H9 (cell line): ENCODE results near the gene SLC30A9. TPM values are rescaled to one million over a fixed set of nuclear protein-coding genes. Genes with fewer than 3 reads are reported as not detected.
A peak's percentile ranks its signal among the peaks of the same experiment; 100 is the strongest.

Experiments used
- DNase-seq: peaks from one replicate; pipeline ENCODE4 v3.0.0-alpha.2; 2017
- H2AFZ ChIP-seq: one replicate; pipeline ENCODE4 v1.6.1; 2013; ENCODE audit warnings: mild to moderate bottlenecking, low read length, control low read depth, moderate library complexity
- H2AK5ac ChIP-seq: 2 replicates; pipeline ENCODE4 v1.6.1; 2013; ENCODE audit warnings: low read length, control low read depth, mixed read lengths; ENCODE audit not compliant: insufficient read length
- H2BK120ac ChIP-seq: one replicate; pipeline ENCODE4 v1.6.1; 2013; ENCODE audit warnings: low read depth, mild to moderate bottlenecking, low read length, control low read depth, inconsistent platforms; ENCODE audit not compliant: poor library complexity, severe bottlenecking
- H2BK12ac ChIP-seq: 2 replicates; pipeline ENCODE4 v1.6.1; 2013; ENCODE audit warnings: low read length, control low read depth, mixed read lengths, low read depth; ENCODE audit not compliant: insufficient read length
- H2BK15ac ChIP-seq: 2 replicates; pipeline ENCODE4 v1.6.1; 2013; ENCODE audit warnings: low read depth, low read length, control low read depth
- H2BK20ac ChIP-seq: one replicate; pipeline ENCODE4 v1.6.1; 2013; ENCODE audit warnings: low read depth, mild to moderate bottlenecking, low read length, control low read depth, inconsistent platforms; ENCODE audit not compliant: poor library complexity, severe bottlenecking
- H2BK5ac ChIP-seq: 2 replicates; pipeline ENCODE4 v1.6.1; 2013; ENCODE audit warnings: low read length, control low read depth, mixed read lengths; ENCODE audit not compliant: insufficient read length
- H3K14ac ChIP-seq: 2 replicates; pipeline ENCODE4 v1.6.1; 2013; ENCODE audit warnings: low read length, control low read depth; ENCODE audit not compliant: insufficient read depth
- H3K18ac ChIP-seq: 2 replicates; pipeline ENCODE4 v1.6.1; 2013; ENCODE audit warnings: low read depth, mild to moderate bottlenecking, mixed read lengths, low read length, control low read depth; ENCODE audit not compliant: insufficient read length
- H3K23ac ChIP-seq: 2 replicates; pipeline ENCODE4 v1.6.1; 2013; ENCODE audit warnings: low read length, control low read depth, mixed read lengths, low read depth; ENCODE audit not compliant: insufficient read length
- H3K23me2 ChIP-seq: 2 replicates; pipeline ENCODE4 v1.6.1; 2013; ENCODE audit warnings: low read depth, mild to moderate bottlenecking, mixed read lengths, low read length, control low read depth; ENCODE audit not compliant: insufficient read length, poor library complexity, severe bottlenecking
- H3K27ac ChIP-seq: 2 replicates; pipeline ENCODE4 v1.5.1; 2013; ENCODE audit warnings: low read length, control low read depth, mixed read lengths, low read depth; ENCODE audit not compliant: insufficient read length
- H3K27me3 ChIP-seq: 2 replicates; pipeline ENCODE4 v1.6.1; 2013; ENCODE audit warnings: low read length, control low read depth, inconsistent platforms; ENCODE audit not compliant: insufficient read depth
- H3K4ac ChIP-seq: 2 replicates; pipeline ENCODE4 v1.6.1; 2013; ENCODE audit warnings: low read depth, mild to moderate bottlenecking, control low read depth, inconsistent platforms, low read length, moderate library complexity
- H3K4me1 ChIP-seq: 2 replicates; pipeline ENCODE4 v1.6.1; 2013; ENCODE audit warnings: low read length, control low read depth, inconsistent platforms; ENCODE audit not compliant: insufficient read depth
- H3K4me2 ChIP-seq: 2 replicates; pipeline ENCODE4 v1.6.1; 2013; ENCODE audit warnings: low read length, control low read depth, mixed read lengths; ENCODE audit not compliant: insufficient read length, insufficient read depth
- H3K56ac ChIP-seq: 2 replicates; pipeline ENCODE4 v1.6.1; 2013; ENCODE audit warnings: low read depth, mild to moderate bottlenecking, mixed read lengths, low read length, control low read depth; ENCODE audit not compliant: insufficient read length
- H3K79me1 ChIP-seq: 2 replicates; pipeline ENCODE4 v1.6.1; 2013; ENCODE audit warnings: low read depth, mild to moderate bottlenecking, moderate library complexity, low read length, control low read depth, inconsistent platforms; ENCODE audit not compliant: insufficient read depth, poor library complexity, severe bottlenecking
- H3K79me2 ChIP-seq: 2 replicates; pipeline ENCODE4 v1.6.1; 2013; ENCODE audit warnings: low read length, control low read depth, inconsistent platforms; ENCODE audit not compliant: insufficient read depth
- H3K9ac ChIP-seq: 2 replicates; pipeline ENCODE4 v1.6.1; 2013; ENCODE audit warnings: low read length, control low read depth, mixed read lengths; ENCODE audit not compliant: insufficient read length; ENCODE audit errors: extremely low read depth
- H3K9me3 ChIP-seq: one replicate; pipeline ENCODE4 v1.6.1; 2013; ENCODE audit warnings: low read depth, low read length, inconsistent platforms; ENCODE audit not compliant: control insufficient read depth
- H3T11ph ChIP-seq: one replicate; pipeline ENCODE4 v1.6.1; 2013; ENCODE audit warnings: mild to moderate bottlenecking, low read length, control low read depth, inconsistent platforms
- H4K20me1 ChIP-seq: one replicate; pipeline ENCODE4 v1.6.1; 2013; ENCODE audit not compliant: control insufficient read depth, insufficient read length, insufficient read depth
- H4K5ac ChIP-seq: 2 replicates; pipeline ENCODE4 v1.6.1; 2013; ENCODE audit warnings: low read depth, mild to moderate bottlenecking, mixed read lengths, low read length, control low read depth; ENCODE audit not compliant: insufficient read length
- H4K8ac ChIP-seq: replicated peaks from 2 replicates; pipeline ENCODE4 v1.6.1; 2013; ENCODE audit warnings: low read length, control low read depth, mixed read lengths, low read depth; ENCODE audit not compliant: insufficient read length
- H4K91ac ChIP-seq: 2 replicates; pipeline ENCODE4 v1.6.1; 2013; ENCODE audit warnings: low read depth, mild to moderate bottlenecking, moderate library complexity, mixed read lengths, low read length, control low read depth; ENCODE audit not compliant: insufficient read length
- H3K27ac Mint-ChIP-seq, 3 experiments: 2 replicates in 2 of 3; 3 replicates in 1 of 3; pipeline ENCODE4 v1.8.0; 2020 to 2021; ENCODE audit warnings: mixed read lengths in 3 of 3, mild to moderate bottlenecking in 1 of 3, moderate library complexity in 1 of 3
- H3K27me3 Mint-ChIP-seq: 2 replicates; pipeline ENCODE4 v1.8.0; 2021; ENCODE audit warnings: low read depth, mild to moderate bottlenecking, moderate library complexity, mixed read lengths
- H3K36me3 Mint-ChIP-seq, 3 experiments: 2 replicates in 2 of 3; 3 replicates in 1 of 3; pipeline ENCODE4 v1.8.0; 2020 to 2021; ENCODE audit warnings: low read depth in 3 of 3, mixed read lengths in 3 of 3; ENCODE audit not compliant: insufficient read depth in 1 of 3
- H3K4me1 Mint-ChIP-seq, 2 experiments: 2 replicates each; pipeline ENCODE4 v1.8.0; 2020; ENCODE audit warnings: mixed read lengths in 2 of 2
- H3K4me3 Mint-ChIP-seq, 2 experiments: 2 replicates in 1 of 2; 3 replicates in 1 of 2; pipeline ENCODE4 v1.8.0; 2020 to 2021; ENCODE audit warnings: mild to moderate bottlenecking in 2 of 2, mixed read lengths in 2 of 2, moderate library complexity in 1 of 2
- H3K9me3 Mint-ChIP-seq, 2 experiments: 2 replicates in 1 of 2; 3 replicates in 1 of 2; pipeline ENCODE4 v1.8.0; 2020; ENCODE audit warnings: mild to moderate bottlenecking in 2 of 2, mixed read lengths in 2 of 2, moderate library complexity in 1 of 2
- CTCF ChIP-seq: fragments of 200-600 bp; sonication (generic); conservative IDR thresholded peaks from 3 replicates; pipeline ENCODE4 v1.8.0; 2021; ENCODE audit warnings: antibody characterized with exemption, mild to moderate bottlenecking
- WGBS: extraction: QIAGEN DNeasy Blood & Tissue Kit; methylation state at CpG from one replicate; pipeline ENCODE4 v1.1.7; 2013; ENCODE audit warnings: missing lambda C conversion rate, low lambda C conversion rate, mixed read lengths; ENCODE audit not compliant: insufficient read length; ENCODE audit errors: extremely low coverage; 5-methylcytosine and 5-hydroxymethylcytosine counted together
- total RNA-seq: library from RNA; stranded (reverse); gene quantifications from 2 replicates; pipeline ENCODE4 v1.2.1, GENCODE V29; 2021

The SLC30A9 gene
- total RNA-seq, 1 experiment from 2014 or later = 70.8 TPM

GRCh38 chr4:42132099-42132498 is 141.8 kb downstream of the SLC30A9 start:
- H3K79me1 ChIP-seq = no peaks in the 10 kb centered on the region
- no peak; the same call in 2 of the 3 replicates for TF ChIP-seq CTCF
- no peaks in the 10 kb centered on the region for H3K27me3 ChIP-seq
- no peak overlapping the region for H3T11ph ChIP-seq
- WGBS = no CpG with 5 or more reads among the region's 7 CpGs
- DNase-seq = no peak
- H2BK5ac ChIP-seq = no peak overlapping the region
- no peaks in the 10 kb centered on the region for H3K9me3 ChIP-seq
- no peak overlapping the region for H3K18ac ChIP-seq
- no peak overlapping the region for H2BK120ac ChIP-seq
- H3K56ac ChIP-seq = no peak overlapping the region
- Mint-ChIP-seq H3K27ac (peak overlapping the region in 2 of 3 experiments; percentile 64 to 73; a peak in 2 of 7 replicates), H3K9me3 (peaks cover 0 to 6% of the 10 kb centered on the region in 2 experiments; a peak in 2 of 5 replicates), H3K4me3 (no peak overlapping the region), H3K4me1 (peaks cover 28 to 29% of the 10 kb centered on the region in 2 experiments), H3K27me3 (no peaks in the 10 kb centered on the region), H3K36me3 (peaks cover 19 to 30% (median 29%) of the 10 kb centered on the region in 3 experiments)
- H4K20me1 ChIP-seq = no peaks in the 10 kb centered on the region
- no peak overlapping the region for H3K4me2 ChIP-seq
- H2BK15ac ChIP-seq = peak overlapping the region; percentile 92; the same call in 1 of the 2 replicates
- no peak overlapping the region for H3K23ac ChIP-seq
- peak overlapping the region; percentile 8; the same call in 1 of the 2 replicates for H3K14ac ChIP-seq
- no peak overlapping the region for H3K9ac ChIP-seq
- no peak overlapping the region for H2AK5ac ChIP-seq
- no peak overlapping the region for H2BK20ac ChIP-seq
- H4K8ac ChIP-seq = no peak overlapping the region
- no peak overlapping the region for H4K5ac ChIP-seq
- H4K91ac ChIP-seq = no peak overlapping the region
- no peak overlapping the region for H2BK12ac ChIP-seq
- peaks cover 4% of the 10 kb centered on the region; the same call in 1 of the 2 replicates for H3K4me1 ChIP-seq
- H2AFZ ChIP-seq = no peak overlapping the region
- H3K23me2 ChIP-seq = no peaks in the 10 kb centered on the region
- peaks cover 2% of the 10 kb centered on the region; the same call in 1 of the 2 replicates for H3K79me2 ChIP-seq
- H3K4ac ChIP-seq = no peak overlapping the region
- no peak overlapping the region for H3K27ac ChIP-seq
